NB4 (cell line): ENCODE measurements around the gene CFAP74.
A peak's percentile ranks its signal among the peaks of the same experiment; 100 is the strongest.

Experiments used
- DNase-seq: peaks from one replicate; pipeline ENCODE4 v3.0.0; 2010; ENCODE audit warnings: low read depth
- H3K4me3 ChIP-seq: one replicate; pipeline ENCODE4 v1.5.1; 2011; ENCODE audit warnings: mild to moderate bottlenecking, low read depth, low read length, moderate library complexity
- CTCF ChIP-seq: IDR thresholded peaks from one replicate; pipeline ENCODE4 v1.5.1; 2012; ENCODE audit warnings: low read depth, low read length
- MAX ChIP-seq: IDR thresholded peaks from 2 replicates; pipeline ENCODE4 v1.6.1; 2011; ENCODE audit warnings: low read depth, low read length
- MYC ChIP-seq: IDR thresholded peaks from 2 replicates; pipeline ENCODE4 v1.6.1; 2011; ENCODE audit warnings: low read depth, low read length
- POLR2A ChIP-seq: IDR thresholded peaks from 2 replicates; pipeline ENCODE4 v1.6.1; 2011; ENCODE audit warnings: mild to moderate bottlenecking; ENCODE audit not compliant: insufficient read length; ENCODE audit errors: extremely low read depth

The CFAP74 gene

GRCh38 chr1:2050793-2051682 lies 47.5 kb upstream of the CFAP74 start:
- H3K4me3 ChIP-seq = no peak overlapping the region
- TF ChIP-seq MYC (no peak), MAX (no peak), POLR2A (no peak), CTCF (no peak)
- no peak for DNase-seq

- TF ChIP-seq MYC (no peak), MAX (no peak), CTCF (no peak), POLR2A (no peak)
- DNase-seq = no peak
- H3K4me3 ChIP-seq = no peak overlapping the region
Observed at GRCh38 chr1:2050461-2050792, 46.8 kb upstream of the CFAP74 start.

- no peak for DNase-seq
- no peak for TF ChIP-seq CTCF
- TF ChIP-seq MYC = no peak
- no peak for TF ChIP-seq POLR2A
- no peak for TF ChIP-seq MAX
- H3K4me3 ChIP-seq = no peak within 1 kb of the TSS
Observed at GRCh38 chr1:2049718-2050431, 46.3 kb upstream of the CFAP74 start, which contains the start of gene PRKCZ. TSS of gene PRKCZ (plus strand) at chr1:2050411. CDS start at chr1:2050631, 220 bp downstream.

GRCh38 chr1:2049225-2049717 lies 45.7 kb upstream of the CFAP74 start:
- no peak for DNase-seq
- H3K4me3 ChIP-seq = no peak overlapping the region
- TF ChIP-seq MYC (no peak), CTCF (peak; percentile 8)

- no peak overlapping the region for H3K4me3 ChIP-seq
- no peak for DNase-seq
- TF ChIP-seq MAX (no peak), MYC (no peak), CTCF (no peak), POLR2A (no peak)
Observed at GRCh38 chr1:2047749-2048729, 44.5 kb upstream of the CFAP74 start.
